Hindlimb muscle (tissue), 1 donor: ENCODE results near the gene SH2B3. TPM values are rescaled to one million over a fixed set of nuclear protein-coding genes. Genes with fewer than 3 reads are reported as not detected.
"Not testable (repeated sequence)": the region's sequence is repeated elsewhere in the genome, so short reads cannot be mapped to it uniquely, and the experiment has no call there.

ENCODE experiments used
- DNase-seq: peaks from one replicate; pipeline ENCODE4 v3.0.0-alpha.2; 2013
- polyA plus RNA-seq: library from polyadenylated mRNA; unstranded; fragments of 120-200 nt; gene quantifications from one replicate; pipeline ENCODE4 v1.2.1, GENCODE V29; 2013; ENCODE audit not compliant: insufficient read length

Gene SH2B3
- polyA plus RNA-seq, 1 donor, result 19.1 TPM

GRCh38 chr12:111467092-111467856 lies 61.6 kb downstream of the SH2B3 start:
- peak; percentile 73 for DNase-seq

GRCh38 chr12:111467857-111468241 lies 62.1 kb downstream of the SH2B3 start:
- DNase-seq, result peak; percentile 89

GRCh38 chr12:111469401-111469800 lies 63.7 kb downstream of the SH2B3 start:
- no peak for DNase-seq

GRCh38 chr12:111471236-111471635 lies 65.5 kb downstream of the SH2B3 start:
- no peak for DNase-seq

- DNase-seq, result no peak
Observed at GRCh38 chr12:111482462-111482861, 76.7 kb downstream of the SH2B3 start.

- DNase-seq, result no peak
Observed at GRCh38 chr12:111488271-111488670, 82.5 kb downstream of the SH2B3 start.

GRCh38 chr12:111488798-111489197 lies 83.1 kb downstream of the SH2B3 start:
- DNase-seq, result no peak

GRCh38 chr12:111492979-111493378 lies 87.3 kb downstream of the SH2B3 start:
- not testable (repeated sequence) for DNase-seq

GRCh38 chr12:111494676-111495075 lies 89.0 kb downstream of the SH2B3 start:
- no peak for DNase-seq

Other genes with a start within 250 kb of the SH2B3 start
- gene PHETA1, start 36.8 kb upstream of the SH2B3 start, polyA plus RNA-seq, result 12.8 TPM
- gene ATXN2, start 193.4 kb downstream of the SH2B3 start, polyA plus RNA-seq, result 53.4 TPM